ENCODE measurements around the gene CRISPLD2. TPM values are rescaled to one million over a fixed set of nuclear protein-coding genes. Genes with fewer than 3 reads are reported as not detected.

Gene CRISPLD2
- total RNA-seq, 1 donor from 2014 or later = 34.9 TPM

- no peaks in the 10 kb centered on the region for H3K9me3 ChIP-seq
- peak; percentile 15 for DNase-seq
- ATAC-seq = no peak
- H3K4me1 ChIP-seq = peaks cover 7% of the 10 kb centered on the region
- H3K36me3 ChIP-seq = no peaks in the 10 kb centered on the region
- no peak overlapping the region for H3K27ac ChIP-seq
- H3K27me3 ChIP-seq (ENCODE audit: low read depth) = no peaks in the 10 kb centered on the region
- TF ChIP-seq CTCF (IDR thresholded peaks at IDR 0.05) = no peak
- H3K4me3 ChIP-seq = no peak overlapping the region
- intact Hi-C loops (cut with DNase I) = no loop called here
Measured at GRCh38 chr16:84807776-84808175, 12.0 kb upstream of the CRISPLD2 start.

- H3K27me3 ChIP-seq (ENCODE audit: low read depth) = no peaks in the 10 kb centered on the region
- H3K4me1 ChIP-seq = peaks cover 7% of the 10 kb centered on the region
- DNase-seq (peak; percentile 78), ATAC-seq (peak; percentile 42 to 44)
- intact Hi-C loops (cut with DNase I) = no loop called here
- H3K36me3 ChIP-seq = no peaks in the 10 kb centered on the region
- no peaks in the 10 kb centered on the region for H3K9me3 ChIP-seq
- no peak for TF ChIP-seq CTCF (IDR thresholded peaks at IDR 0.05)
- H3K4me3 ChIP-seq = no peak overlapping the region
- H3K27ac ChIP-seq = no peak overlapping the region
Measured at GRCh38 chr16:84808826-84809225, 11.0 kb upstream of the CRISPLD2 start.

GRCh38 chr16:84810518-84811273 is 9.1 kb upstream of the CRISPLD2 start:
- intact Hi-C loops (cut with DNase I) = no loop called here
- Histone ChIP-seq H3K4me3 (no peak overlapping the region), H3K4me1 (peaks cover 7% of the 10 kb centered on the region), H3K27me3 (ENCODE audit: low read depth) (no peaks in the 10 kb centered on the region), H3K9me3 (no peaks in the 10 kb centered on the region), H3K36me3 (no peaks in the 10 kb centered on the region), H3K27ac (no peak overlapping the region)
- no peak for TF ChIP-seq CTCF (IDR thresholded peaks at IDR 0.05)
- no peak for DNase-seq
- ATAC-seq = peak in 1 of 2 donors; percentile 12

GRCh38 chr16:84811529-84811928 is 8.3 kb upstream of the CRISPLD2 start:
- H3K27ac ChIP-seq = no peak overlapping the region
- peaks cover 4% of the 10 kb centered on the region for H3K4me1 ChIP-seq
- H3K4me3 ChIP-seq = no peak overlapping the region
- DNase-seq = no peak
- H3K36me3 ChIP-seq = no peaks in the 10 kb centered on the region
- no peak for ATAC-seq
- intact Hi-C loops (cut with DNase I) = no loop called here
- no peaks in the 10 kb centered on the region for H3K27me3 ChIP-seq (ENCODE audit: low read depth)
- H3K9me3 ChIP-seq = no peaks in the 10 kb centered on the region
- TF ChIP-seq CTCF (IDR thresholded peaks at IDR 0.05) = no peak

GRCh38 chr16:84813141-84813934 is 6.4 kb upstream of the CRISPLD2 start:
- no peaks in the 10 kb centered on the region for H3K9me3 ChIP-seq
- no peaks in the 10 kb centered on the region for H3K36me3 ChIP-seq
- TF ChIP-seq CTCF (IDR thresholded peaks at IDR 0.05) = no peak
- ATAC-seq (no peak), DNase-seq (no peak)
- no peaks in the 10 kb centered on the region for H3K27me3 ChIP-seq (ENCODE audit: low read depth)
- H3K4me3 ChIP-seq = no peak overlapping the region
- intact Hi-C loops (cut with DNase I) = no loop called here
- H3K27ac ChIP-seq = no peak overlapping the region
- H3K4me1 ChIP-seq = no peaks in the 10 kb centered on the region
